ENCODE data around the gene TRIML1. TPM values are rescaled to one million over a fixed set of nuclear protein-coding genes. Genes with fewer than 3 reads are reported as not detected.

The TRIML1 gene
- total and polyA plus RNA-seq, 7 donors = not detected

- no peak for ATAC-seq
- H3K4me1 ChIP-seq = no peaks in the 10 kb centered on the region
- TF ChIP-seq CTCF (IDR thresholded peaks at IDR 0.05) = no peak
- WGBS, 3 donors = 82 to 91% (median 89%) methylated on average over 4 of the region's 4 CpGs
- H3K4me3 ChIP-seq = no peak overlapping the region
- no peak overlapping the region for H3K27ac ChIP-seq
- H3K9me3 ChIP-seq = no peaks in the 10 kb centered on the region
- no peaks in the 10 kb centered on the region for H3K36me3 ChIP-seq (ENCODE audit: insufficient read depth in 1 of 2, low read depth in 1 of 2)
- no peaks in the 10 kb centered on the region for H3K27me3 ChIP-seq (ENCODE audit: insufficient read depth in 3 of 3, low read length in 2 of 3)
- DNase-seq = no peak
- intact Hi-C loops (cut with DNase I) = no loop called here
Observed at GRCh38 chr4:188130355-188130754, 8.9 kb upstream of the TRIML1 start.

- Histone ChIP-seq H3K36me3 (ENCODE audit: insufficient read depth in 1 of 2, low read depth in 1 of 2) (no peaks in the 10 kb centered on the region), H3K4me3 (no peak overlapping the region), H3K27me3 (ENCODE audit: insufficient read depth in 3 of 3, low read length in 2 of 3) (no peaks in the 10 kb centered on the region), H3K4me1 (no peaks in the 10 kb centered on the region), H3K27ac (no peak overlapping the region), H3K9me3 (no peaks in the 10 kb centered on the region)
- intact Hi-C loops (cut with DNase I) = no loop called here
- ATAC-seq (no peak), DNase-seq (no peak)
- no peak for TF ChIP-seq CTCF (IDR thresholded peaks at IDR 0.05)
- 77 to 98% (median 93%) methylated on average over 5 of the region's 5 CpGs for whole genome bisulfite sequencing, 3 donors
Observed at GRCh38 chr4:188132232-188132631, 7.0 kb upstream of the TRIML1 start.

- WGBS, 3 donors = 55 to 61% (median 56%) methylated on average over 10 of the region's 10 CpGs
- DNase-seq (no peak), ATAC-seq (no peak)
- Histone ChIP-seq H3K4me3 (no peak overlapping the region), H3K4me1 (no peaks in the 10 kb centered on the region), H3K27me3 (ENCODE audit: insufficient read depth in 3 of 3, low read length in 2 of 3) (no peaks in the 10 kb centered on the region), H3K27ac (no peak overlapping the region), H3K36me3 (ENCODE audit: insufficient read depth in 1 of 2, low read depth in 1 of 2) (no peaks in the 10 kb centered on the region), H3K9me3 (no peaks in the 10 kb centered on the region)
- TF ChIP-seq CTCF (IDR thresholded peaks at IDR 0.05) = no peak
- intact Hi-C loops (cut with DNase I) = no loop called here
Observed at GRCh38 chr4:188138227-188138626, 1.0 kb upstream of the TRIML1 start.

- H3K27ac ChIP-seq = no peak overlapping the region
- DNase-seq = no peak
- no peak overlapping the region for H3K4me3 ChIP-seq
- TF ChIP-seq CTCF (IDR thresholded peaks at IDR 0.05) = no peak
- H3K27me3 ChIP-seq (ENCODE audit: insufficient read depth in 3 of 3, low read length in 2 of 3) = no peaks in the 10 kb centered on the region
- no peak for ATAC-seq
- WGBS, 3 donors = 83 to 85% (median 85%) methylated on average over 19 of the region's 19 CpGs
- no peaks in the 10 kb centered on the region for H3K36me3 ChIP-seq (ENCODE audit: insufficient read depth in 1 of 2, low read depth in 1 of 2)
- H3K9me3 ChIP-seq = no peaks in the 10 kb centered on the region
- intact Hi-C loops (cut with DNase I) = no loop called here
- H3K4me1 ChIP-seq = no peaks in the 10 kb centered on the region
Observed at GRCh38 chr4:188139671-188140070, 430 bp downstream of the TRIML1 start.

- no peaks in the 10 kb centered on the region for H3K36me3 ChIP-seq (ENCODE audit: insufficient read depth in 1 of 2, low read depth in 1 of 2)
- ATAC-seq = no peak
- intact Hi-C loops (cut with DNase I) = no loop called here
- H3K4me3 ChIP-seq = no peak overlapping the region
- no peak for TF ChIP-seq CTCF (IDR thresholded peaks at IDR 0.05)
- no peak overlapping the region for H3K27ac ChIP-seq
- H3K4me1 ChIP-seq = no peaks in the 10 kb centered on the region
- 55 to 63% (median 60%) methylated on average over 11 of the region's 11 CpGs for WGBS, 3 donors
- DNase-seq = no peak
- no peaks in the 10 kb centered on the region for H3K27me3 ChIP-seq (ENCODE audit: insufficient read depth in 3 of 3, low read length in 2 of 3)
- H3K9me3 ChIP-seq = no peaks in the 10 kb centered on the region
Observed at GRCh38 chr4:188143731-188144130, 4.5 kb downstream of the TRIML1 start.

Data from psoas muscle (tissue), 8 donors.